ENCODE data around the gene RAPGEF2. TPM values are rescaled to one million over a fixed set of nuclear protein-coding genes. Genes with fewer than 3 reads are reported as not detected.

RAPGEF2 gene
- total and polyA plus RNA-seq, 2 of the 8 experiments (the other 6 are each of a cell fraction or from before 2014, with no cell fraction given) = 24.4 to 48.6 TPM

GRCh38 chr4:159319027-159319426 is 216.1 kb downstream of the RAPGEF2 start:
- no peak overlapping the region for H3K56ac ChIP-seq (replicated peaks; ENCODE audit: insufficient read length, low read depth, low read length)
- no peak overlapping the region for H2BK20ac ChIP-seq (ENCODE audit: low read length)
- no peak overlapping the region for H2BK5ac ChIP-seq (ENCODE audit: low read depth, low read length)
- H3K36me3 ChIP-seq (ENCODE audit: control insufficient read depth in 2 of 4, insufficient read depth in 4 of 4, low read length in 3 of 4) = peaks cover 0 to 18% (median 3%) of the 10 kb centered on the region in 4 experiments; a peak in 4 of 8 replicates
- no peaks in the 10 kb centered on the region for H3K79me1 ChIP-seq (ENCODE audit: low read depth, low read length)
- no peak overlapping the region for H4K5ac ChIP-seq (ENCODE audit: insufficient read length, low read depth, low read length)
- peaks cover 0 to 4% (median 1%) of the 10 kb centered on the region in 4 experiments; a peak in 3 of 7 replicates for H3K4me1 ChIP-seq (replicated peaks in 1 of 4; ENCODE audit: control insufficient read depth in 3 of 4, insufficient read depth in 4 of 4, low read length in 3 of 4)
- H2BK120ac ChIP-seq (replicated peaks; ENCODE audit: low read depth, low read length) = no peak overlapping the region
- no peak overlapping the region for H3K23ac ChIP-seq (ENCODE audit: insufficient read length)
- no peak overlapping the region for H2BK12ac ChIP-seq (ENCODE audit: low read depth, low read length)
- no peaks in the 10 kb centered on the region for H3K27me3 ChIP-seq (replicated peaks in 1 of 4; ENCODE audit: control insufficient read depth in 3 of 4, extremely low read depth in 1 of 4, insufficient read depth in 3 of 4, low read length in 3 of 4)
- ChIA-PET POLR2A (ENCODE audit: partially characterized antibody) (no interaction called here), CTCF (ENCODE audit: partially characterized antibody) (interaction anchor here (0.8 to 1.1 kb wide), 2 partner anchors 9 to 127 kb away, joined by 3 read pairs; no protein-coding TSS in a partner anchor)
- WGBS, 2 experiments (ENCODE audit: extremely low coverage in 1 of 2, insufficient coverage in 1 of 2, insufficient read length in 1 of 2, insufficient replicate concordance in 2 of 2, low coverage in 1 of 2, low lambda C conversion rate in 2 of 2, missing lambda C conversion rate in 1 of 2) = 80% methylated on average over 4 of the region's 4 CpGs; no CpG with 5 or more reads in 1 of the 2 experiments
- no peak for FAIRE-seq
- no peak overlapping the region for H4K8ac ChIP-seq (ENCODE audit: extremely low read depth, insufficient read depth, low read length)
- H2AK5ac ChIP-seq (ENCODE audit: low read depth, low read length) = no peak overlapping the region
- peaks cover 0 to 3% of the 10 kb centered on the region in 2 experiments for H4K20me1 ChIP-seq (replicated peaks in 1 of 2; ENCODE audit: control insufficient read depth in 1 of 2, insufficient read depth in 2 of 2, low read length in 2 of 2)
- H3K79me2 ChIP-seq (ENCODE audit: control insufficient read depth in 1 of 2, insufficient read depth in 2 of 2, low read length in 2 of 2) = no peaks in the 10 kb centered on the region; a peak in 1 of 4 replicates
- H3K4me2 ChIP-seq (ENCODE audit: insufficient read depth in 1 of 2, low read depth in 2 of 2, low read length in 2 of 2) = no peak overlapping the region
- DNase-seq (ENCODE audit: low read depth in 1 of 2, low spot score in 2 of 2) = no peak
- no peak overlapping the region for H3K18ac ChIP-seq (ENCODE audit: extremely low read depth, low read length)
- no peak overlapping the region for H3K14ac ChIP-seq (ENCODE audit: insufficient read length)
- no peak overlapping the region for H3K4me3 ChIP-seq (ENCODE audit: extremely low read depth in 1 of 4, insufficient read depth in 2 of 4, low read depth in 3 of 4, low read length in 4 of 4)
- no peaks in the 10 kb centered on the region for H3K23me2 ChIP-seq (ENCODE audit: low read depth, low read length)
- H3K27ac ChIP-seq (ENCODE audit: low read depth, low read length) = no peak overlapping the region
- no peak overlapping the region for H2AFZ ChIP-seq (ENCODE audit: low read length)
- H3K4ac ChIP-seq (replicated peaks; ENCODE audit: insufficient read length, low read depth, low read length) = no peak overlapping the region
- no peaks in the 10 kb centered on the region for H3K9me3 ChIP-seq (ENCODE audit: insufficient read depth in 2 of 2, low read depth in 1 of 2, low read length in 1 of 2)
- H4K91ac ChIP-seq (replicated peaks; ENCODE audit: insufficient read length, low read length) = no peak overlapping the region
- H2BK15ac ChIP-seq (ENCODE audit: low read length) = no peak overlapping the region
- no peak overlapping the region for H3K9ac ChIP-seq (replicated peaks in 1 of 4; ENCODE audit: extremely low read depth in 1 of 4, low read depth in 3 of 4, low read length in 3 of 4)
- TF ChIP-seq CHD1 (IDR thresholded peaks at IDR 0.05; ENCODE audit: low read depth, low read length) (no peak), ZNF274 (IDR thresholded peaks at IDR 0.05; ENCODE audit: borderline replicate concordance, extremely low read depth, low read length) (no peak), TBP (IDR thresholded peaks at IDR 0.05; ENCODE audit: low read depth, low read length) (no peak), RXRA (IDR thresholded peaks at IDR 0.05; ENCODE audit: insufficient read depth, low read depth, low read length) (no peak), CBX8 (IDR thresholded peaks at IDR 0.05; ENCODE audit: borderline replicate concordance, low read depth, low read length) (no peak), PHF8 (conservative IDR thresholded peaks at IDR 0.05; ENCODE audit: low read depth, low read length) (no peak), YY1 (IDR thresholded peaks at IDR 0.05; ENCODE audit: low read depth, low read length) (no peak), JUND (IDR thresholded peaks at IDR 0.05; ENCODE audit: low read length) (no peak), KDM5A (IDR thresholded peaks at IDR 0.05; ENCODE audit: low read length) (no peak), SUZ12 (IDR thresholded peaks at IDR 0.05; ENCODE audit: low read length) (no peak), GABPA (IDR thresholded peaks at IDR 0.05; ENCODE audit: borderline replicate concordance, insufficient read depth, low read length) (no peak), HDAC2 (IDR thresholded peaks at IDR 0.05; ENCODE audit: borderline replicate concordance in 1 of 2, low read depth in 2 of 2, low read length in 2 of 2) (no peak), POU5F1 (IDR thresholded peaks at IDR 0.05; ENCODE audit: low read depth, low read length) (no peak)
- TF ChIP-seq, protein P1, sequence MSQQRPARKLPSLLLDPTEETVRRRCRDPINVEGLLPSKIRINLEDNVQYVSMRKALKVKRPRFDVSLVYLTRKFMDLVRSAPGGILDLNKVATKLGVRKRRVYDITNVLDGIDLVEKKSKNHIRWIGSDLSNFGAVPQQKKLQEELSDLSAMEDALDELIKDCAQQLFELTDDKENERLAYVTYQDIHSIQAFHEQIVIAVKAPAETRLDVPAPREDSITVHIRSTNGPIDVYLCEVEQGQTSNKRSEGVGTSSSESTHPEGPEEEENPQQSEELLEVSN (IDR thresholded peaks at IDR 0.05) = no peak

All from H1 (cell line).